Skeletal muscle satellite cell (primary cell): Measurements from ENCODE around the gene ABCA5.

Experiments used
- H3K27me3 ChIP-seq: 2 replicates; pipeline ENCODE4 v1.7.0; 2013; ENCODE audit warnings: low read length; ENCODE audit not compliant: control insufficient read depth, insufficient read depth
- H3K36me3 ChIP-seq: 2 replicates; pipeline ENCODE4 v1.7.0; 2013; ENCODE audit warnings: mild to moderate bottlenecking, control low read depth, low read length; ENCODE audit not compliant: insufficient read depth
- H3K4me1 ChIP-seq: 2 replicates; pipeline ENCODE4 v1.7.0; 2013; ENCODE audit warnings: low read length; ENCODE audit not compliant: control insufficient read depth, insufficient read depth
- H3K4me2 ChIP-seq: 2 replicates; pipeline ENCODE4 v1.7.0; 2013; ENCODE audit warnings: mild to moderate bottlenecking, low read length
- H3K4me3 ChIP-seq: 2 replicates; pipeline ENCODE4 v1.7.0; 2013; ENCODE audit warnings: low read length
- H3K9ac ChIP-seq: 2 replicates; pipeline ENCODE4 v1.7.0; 2013; ENCODE audit warnings: mild to moderate bottlenecking, low read depth, low read length, moderate library complexity
- H3K9me3 ChIP-seq: replicated peaks from 2 replicates; pipeline ENCODE4 v1.7.0; 2013; ENCODE audit warnings: mild to moderate bottlenecking, control low read depth, low read length

Gene ABCA5

DNA sequence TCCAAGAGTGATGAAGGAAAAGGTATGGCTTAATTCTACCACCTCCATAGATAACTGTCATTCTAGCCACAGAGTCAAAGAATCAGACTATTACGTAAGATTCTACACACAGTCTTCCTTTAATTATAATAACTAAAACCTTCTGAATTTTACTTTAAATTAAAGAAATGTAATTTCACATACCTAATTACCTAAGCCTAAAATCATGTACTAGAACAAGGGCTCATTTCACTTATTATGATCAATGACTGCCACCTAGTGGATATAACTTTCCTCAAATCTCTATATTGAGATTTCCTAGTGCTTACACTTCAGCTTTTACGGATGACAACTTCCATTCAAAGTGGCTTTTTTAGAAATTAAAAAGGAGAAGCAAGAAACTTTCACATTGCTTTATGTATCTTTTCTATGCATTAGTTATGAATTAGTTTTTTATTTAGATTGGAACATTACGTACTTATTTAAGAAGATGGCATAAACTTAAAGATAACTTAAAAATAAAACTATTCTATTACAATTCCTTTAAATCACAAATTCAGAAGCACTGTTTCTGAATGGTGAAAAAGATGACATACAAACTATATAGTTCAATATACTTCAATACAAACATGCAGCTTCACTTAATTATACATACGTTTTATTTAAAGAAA, 80.1 kb downstream of the ABCA5 start:
- no peaks in the 10 kb centered on the region for H3K27me3 ChIP-seq
- no peaks in the 10 kb centered on the region for H3K9me3 ChIP-seq
- H3K4me1 ChIP-seq: peaks cover 9% of the 10 kb centered on the region
- no peak overlapping the region for H3K4me3 ChIP-seq
- H3K9ac ChIP-seq: no peak overlapping the region
- no peaks in the 10 kb centered on the region for H3K36me3 ChIP-seq
- H3K4me2 ChIP-seq: no peak overlapping the region

DNA sequence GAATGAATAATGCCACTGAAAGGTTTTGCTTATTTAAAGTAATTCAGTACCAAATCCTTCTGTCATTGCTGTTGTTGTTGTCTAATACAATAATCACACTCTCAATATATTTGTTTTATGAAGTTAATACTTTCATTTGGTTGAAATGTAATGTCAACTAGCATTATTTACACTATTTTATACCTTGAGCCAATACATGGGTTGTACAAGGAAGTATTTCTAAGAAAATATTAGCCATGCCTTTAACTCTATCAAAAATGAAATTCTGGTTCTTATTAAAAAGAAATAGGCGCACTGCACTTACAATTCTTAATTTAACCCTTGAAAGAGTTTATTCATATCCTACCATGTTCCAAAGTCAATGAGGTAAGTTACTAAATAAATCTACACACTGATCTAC, 80.7 kb downstream of the ABCA5 start:
- H3K27me3 ChIP-seq: no peaks in the 10 kb centered on the region
- H3K9ac ChIP-seq: no peak overlapping the region
- no peak overlapping the region for H3K4me3 ChIP-seq
- no peak overlapping the region for H3K4me2 ChIP-seq
- peaks cover 9% of the 10 kb centered on the region for H3K4me1 ChIP-seq
- no peaks in the 10 kb centered on the region for H3K36me3 ChIP-seq
- no peaks in the 10 kb centered on the region for H3K9me3 ChIP-seq

GRCh38 chr17:69245617-69246016, 81.3 kb downstream of the ABCA5 start:
- Histone ChIP-seq H3K4me1 (peaks cover 4% of the 10 kb centered on the region), H3K9me3 (no peaks in the 10 kb centered on the region), H3K4me2 (peak overlapping the region; percentile 21), H3K9ac (no peak overlapping the region), H3K36me3 (no peaks in the 10 kb centered on the region), H3K27me3 (no peaks in the 10 kb centered on the region), H3K4me3 (no peak overlapping the region)

- no peaks in the 10 kb centered on the region for H3K27me3 ChIP-seq
- no peaks in the 10 kb centered on the region for H3K9me3 ChIP-seq
- no peak overlapping the region for H3K4me3 ChIP-seq
- no peaks in the 10 kb centered on the region for H3K36me3 ChIP-seq
- no peak overlapping the region for H3K9ac ChIP-seq
- no peaks in the 10 kb centered on the region for H3K4me1 ChIP-seq
- no peak overlapping the region for H3K4me2 ChIP-seq
Observed at GRCh38 chr17:69239611-69240600, 87.0 kb downstream of the ABCA5 start.

- no peaks in the 10 kb centered on the region for H3K27me3 ChIP-seq
- no peak overlapping the region for H3K4me3 ChIP-seq
- H3K9me3 ChIP-seq: no peaks in the 10 kb centered on the region
- H3K9ac ChIP-seq: no peak overlapping the region
- no peaks in the 10 kb centered on the region for H3K36me3 ChIP-seq
- no peak overlapping the region for H3K4me2 ChIP-seq
- no peaks in the 10 kb centered on the region for H3K4me1 ChIP-seq
Observed at GRCh38 chr17:69236946-69237345, 90.0 kb downstream of the ABCA5 start.

DNA sequence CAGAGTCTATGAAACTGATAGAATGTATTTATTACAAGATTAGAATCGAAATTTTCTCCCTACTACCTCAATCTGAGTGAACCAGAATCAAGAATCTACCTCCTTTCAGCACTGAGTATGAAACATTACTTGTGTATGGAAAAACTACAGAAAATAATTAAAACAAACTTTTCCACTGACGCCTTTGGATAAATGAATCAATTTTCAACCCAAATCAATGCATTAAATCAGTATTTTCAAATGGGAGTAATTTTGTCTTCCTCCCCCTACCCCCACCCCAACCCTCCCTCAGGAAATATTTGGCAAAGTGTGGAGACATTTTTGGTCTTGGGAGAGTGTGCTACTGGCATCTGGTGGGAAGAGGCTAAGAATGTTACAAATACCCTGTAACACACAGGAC, 90.5 kb downstream of the ABCA5 start:
- Histone ChIP-seq H3K9ac (no peak overlapping the region), H3K4me3 (no peak overlapping the region), H3K4me1 (no peaks in the 10 kb centered on the region), H3K27me3 (no peaks in the 10 kb centered on the region), H3K9me3 (no peaks in the 10 kb centered on the region), H3K4me2 (no peak overlapping the region), H3K36me3 (no peaks in the 10 kb centered on the region)

DNA sequence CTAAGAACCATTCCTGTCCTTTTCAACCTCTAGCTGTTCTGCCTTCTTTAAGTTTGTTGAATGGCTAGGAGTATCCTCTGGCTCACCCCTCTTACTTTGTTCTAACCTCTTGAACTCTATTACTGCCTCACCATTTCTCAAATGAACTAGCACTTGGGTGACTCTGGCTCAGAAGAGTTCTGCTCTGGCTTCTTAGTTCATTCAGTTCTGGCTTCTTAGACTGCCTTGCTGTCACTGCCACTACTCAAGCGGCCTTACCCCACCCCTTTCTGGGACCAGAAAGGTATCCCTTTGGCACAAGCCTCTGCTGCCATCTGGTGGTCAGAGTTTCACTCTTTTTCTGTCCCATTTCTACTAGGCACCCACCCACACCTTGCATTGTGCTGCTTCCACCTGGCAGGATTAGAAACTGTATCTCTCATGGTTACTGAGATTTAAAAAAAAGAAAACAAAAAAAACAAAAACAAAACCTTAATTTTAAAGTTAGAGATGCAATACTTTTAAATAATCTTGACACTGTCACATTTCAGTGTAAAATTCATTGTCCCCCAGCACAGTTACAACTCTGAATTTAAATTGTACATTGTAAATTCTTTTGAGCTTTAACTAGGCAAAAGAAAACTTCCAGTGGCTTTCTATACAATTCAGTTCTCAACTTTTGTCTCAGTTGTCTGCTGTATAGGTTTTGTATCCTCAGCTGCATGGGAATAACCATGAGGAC, 91.4 kb downstream of the ABCA5 start:
- Histone ChIP-seq H3K9me3 (no peaks in the 10 kb centered on the region), H3K36me3 (no peaks in the 10 kb centered on the region), H3K4me2 (no peak overlapping the region), H3K9ac (no peak overlapping the region), H3K27me3 (no peaks in the 10 kb centered on the region), H3K4me3 (no peak overlapping the region), H3K4me1 (no peaks in the 10 kb centered on the region)

- Histone ChIP-seq H3K36me3 (no peaks in the 10 kb centered on the region), H3K9ac (no peak overlapping the region), H3K4me2 (no peak overlapping the region)
Observed at GRCh38 chr17:69232650-69233049, 94.3 kb downstream of the ABCA5 start.

GRCh38 chr17:69231521-69231920, 95.4 kb downstream of the ABCA5 start:
- no peaks in the 10 kb centered on the region for H3K27me3 ChIP-seq
- no peak overlapping the region for H3K4me2 ChIP-seq
- H3K9ac ChIP-seq: no peak overlapping the region
- H3K4me1 ChIP-seq: no peaks in the 10 kb centered on the region
- no peaks in the 10 kb centered on the region for H3K36me3 ChIP-seq
- H3K4me3 ChIP-seq: no peak overlapping the region
- H3K9me3 ChIP-seq: no peaks in the 10 kb centered on the region

More at GRCh38 chr17:69232650-69233049, 94.3 kb downstream of the ABCA5 start:
- no peaks in the 10 kb centered on the region for H3K9me3 ChIP-seq
- H3K4me3 ChIP-seq: no peak overlapping the region
- H3K27me3 ChIP-seq: no peaks in the 10 kb centered on the region
- H3K4me1 ChIP-seq: no peaks in the 10 kb centered on the region

DNA sequence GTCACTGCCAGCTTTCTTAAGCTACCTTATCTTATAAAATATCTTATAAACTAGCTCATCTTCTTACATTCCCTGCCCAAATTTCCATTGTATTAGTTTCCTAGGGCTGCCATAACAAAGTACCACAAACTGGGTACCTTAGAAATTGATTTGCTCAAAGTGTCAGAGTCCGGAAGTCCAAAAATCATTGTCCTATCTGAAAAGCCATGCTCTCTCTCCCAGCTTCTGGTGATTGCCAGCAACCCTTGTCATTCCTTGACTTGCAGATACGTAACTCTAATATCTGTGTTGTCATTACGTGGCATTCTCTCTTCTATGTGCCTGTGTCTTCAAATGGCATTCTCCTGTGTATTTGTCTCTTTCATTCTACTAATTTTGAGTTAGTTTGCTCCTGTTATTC, 96.0 kb downstream of the ABCA5 start:
- no peaks in the 10 kb centered on the region for H3K27me3 ChIP-seq
- no peaks in the 10 kb centered on the region for H3K9me3 ChIP-seq
- H3K4me2 ChIP-seq: no peak overlapping the region
- H3K9ac ChIP-seq: no peak overlapping the region
- H3K4me3 ChIP-seq: no peak overlapping the region
- no peaks in the 10 kb centered on the region for H3K36me3 ChIP-seq
- no peaks in the 10 kb centered on the region for H3K4me1 ChIP-seq

DNA sequence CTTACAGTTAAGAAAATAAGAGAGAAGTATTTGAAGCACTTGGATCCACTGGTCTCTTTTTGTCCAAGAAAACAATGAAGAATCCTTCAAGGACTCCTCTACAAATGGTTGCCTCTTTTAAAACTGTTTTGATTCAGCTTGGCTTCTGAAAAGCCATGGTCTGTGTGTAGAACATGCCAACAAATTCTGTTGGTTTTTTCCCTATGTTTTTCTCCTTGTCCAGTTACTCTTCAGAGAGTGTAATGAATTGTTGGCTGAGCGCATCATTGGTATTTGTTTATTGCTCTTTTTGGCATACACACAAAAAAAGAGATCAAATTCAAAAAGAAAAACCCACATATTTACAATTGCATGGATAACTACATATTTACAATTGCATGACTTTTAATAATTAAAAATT, 98.4 kb downstream of the ABCA5 start, which contains the start of gene ABCA10:
Gene ABCA10 (minus strand): TSS at position 249 of the 400 bp plus-strand sequence. CDS start 3,466 bp downstream, outside the sequence.
- H3K4me3 ChIP-seq: no peak within 1 kb of the TSS
- no peak within 1 kb of the TSS for H3K9ac ChIP-seq
- H3K4me1 ChIP-seq: no peaks in the 10 kb centered on the region
- no peak within 1 kb of the TSS for H3K4me2 ChIP-seq
- H3K9me3 ChIP-seq: no peaks in the 10 kb centered on the region
- H3K27me3 ChIP-seq: no peaks in the 10 kb centered on the region
- H3K36me3 ChIP-seq: no peaks in the 10 kb centered on the region
